Hematopoietic multipotent progenitor cell treated with erythropoietin and hydrocortisone succinate and interleukin-3 and kit ligand, for 15 days (in vitro differentiated cells): ENCODE data around the gene CFAP58.
A peak's percentile ranks its signal among the peaks of the same experiment; 100 is the strongest.

Source experiments
- DNase-seq: peaks from one replicate; pipeline ENCODE4 v3.0.0-alpha.2; 2015; ENCODE audit warnings: low spot score

CFAP58 gene

GRCh38 chr10:104353325-104354048, at the start of gene CFAP58:
TSS of gene CFAP58 (plus strand) at chr10:104353833. CDS start at chr10:104353898, 65 bp downstream.
- peak; percentile 99 for DNase-seq

- no peak for DNase-seq
Observed at GRCh38 chr10:104304356-104304745, 49.3 kb upstream of the CFAP58 start.

DNA sequence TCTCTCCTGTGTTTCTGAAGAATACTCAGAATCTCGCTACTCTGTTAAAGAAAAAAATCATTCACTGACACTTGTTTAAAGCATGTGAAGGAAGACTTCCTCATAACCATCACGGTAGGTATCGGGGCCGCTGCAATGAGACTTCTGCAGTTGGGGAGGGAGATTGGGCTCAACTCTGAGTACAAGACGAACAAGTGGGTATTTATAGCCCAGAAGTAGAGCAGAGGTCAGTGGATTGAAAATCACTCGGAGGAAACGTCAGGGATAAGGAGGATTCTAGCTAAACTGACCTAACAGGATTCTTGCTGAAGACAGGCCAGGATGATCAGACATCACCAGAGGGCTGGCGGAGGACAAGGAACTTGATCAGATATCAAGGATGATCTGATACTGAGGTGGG, 48.7 kb upstream of the CFAP58 start:
- no peak for DNase-seq

DNA sequence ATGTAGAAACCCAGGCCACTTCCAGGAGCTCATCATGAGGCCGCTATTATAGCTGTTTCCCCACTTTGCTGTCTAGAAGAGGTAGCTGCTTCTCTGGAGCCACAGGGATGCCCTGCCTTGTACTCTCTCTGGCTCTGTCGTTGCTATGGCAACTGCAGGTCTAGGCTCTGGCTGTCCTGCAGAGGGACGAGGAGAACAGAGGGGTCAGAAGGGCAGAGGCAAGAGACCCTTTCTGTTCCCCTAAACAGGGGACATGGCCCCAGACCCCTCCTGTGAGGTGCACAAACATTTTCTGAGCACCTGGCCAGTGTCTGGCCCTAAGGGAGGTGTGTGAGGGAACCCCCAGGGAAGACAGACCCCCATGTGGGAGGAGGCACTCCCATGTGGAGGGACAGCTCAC, 46.7 kb upstream of the CFAP58 start:
- DNase-seq, result no peak

- no peak for DNase-seq
Observed at GRCh38 chr10:104307576-104308438, 45.8 kb upstream of the CFAP58 start.

GRCh38 chr10:104308439-104308903, 45.2 kb upstream of the CFAP58 start:
- DNase-seq, result no peak

- no peak for DNase-seq
Observed at GRCh38 chr10:104309980-104310978, 43.4 kb upstream of the CFAP58 start.

- DNase-seq, result no peak
Observed at GRCh38 chr10:104311184-104311720, 42.4 kb upstream of the CFAP58 start.

DNA sequence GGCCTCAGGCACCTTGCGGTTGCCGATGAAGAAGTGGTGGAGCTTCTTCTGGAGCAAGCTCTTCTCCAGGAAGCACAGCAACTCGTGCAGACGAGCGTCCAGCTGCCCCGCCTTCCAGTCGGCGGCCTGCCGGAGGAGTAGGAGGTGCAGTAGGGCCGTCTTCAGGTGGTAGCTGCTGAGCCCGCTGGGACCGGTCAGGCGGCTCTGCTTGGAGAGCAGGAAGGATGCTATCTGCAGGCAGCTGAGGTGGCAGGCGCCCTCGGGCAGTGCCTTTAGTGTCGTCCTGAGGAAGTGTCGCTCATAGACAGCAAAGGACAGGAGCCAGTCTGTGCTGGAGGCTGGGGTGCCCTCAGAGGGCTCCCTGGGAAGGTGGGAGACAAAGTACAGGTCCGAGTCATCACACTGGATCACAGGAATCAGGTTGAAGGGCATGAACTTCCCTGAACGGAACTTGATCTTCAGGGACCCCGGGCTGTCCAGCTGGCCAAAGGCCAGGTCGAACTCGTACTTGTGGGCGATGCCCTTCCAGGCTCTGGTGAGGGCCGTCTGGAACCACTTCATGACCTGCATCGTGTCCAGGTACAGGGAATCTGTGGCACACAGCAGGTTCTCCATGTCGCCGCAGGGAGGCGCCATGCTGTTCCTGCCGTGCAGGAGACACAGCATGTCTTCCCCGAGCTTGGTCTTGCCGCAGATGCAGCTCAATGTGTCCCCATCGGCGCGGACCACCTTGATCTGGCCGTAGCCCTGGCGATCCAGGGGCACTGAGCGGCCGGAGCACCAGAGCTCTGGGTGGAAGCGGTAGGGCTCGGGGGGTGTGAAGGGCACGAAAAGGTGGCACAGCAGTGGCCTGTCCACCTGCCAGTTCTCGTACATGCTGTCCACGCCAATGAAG, 38.8 kb upstream of the CFAP58 start:
- no peak for DNase-seq

DNA sequence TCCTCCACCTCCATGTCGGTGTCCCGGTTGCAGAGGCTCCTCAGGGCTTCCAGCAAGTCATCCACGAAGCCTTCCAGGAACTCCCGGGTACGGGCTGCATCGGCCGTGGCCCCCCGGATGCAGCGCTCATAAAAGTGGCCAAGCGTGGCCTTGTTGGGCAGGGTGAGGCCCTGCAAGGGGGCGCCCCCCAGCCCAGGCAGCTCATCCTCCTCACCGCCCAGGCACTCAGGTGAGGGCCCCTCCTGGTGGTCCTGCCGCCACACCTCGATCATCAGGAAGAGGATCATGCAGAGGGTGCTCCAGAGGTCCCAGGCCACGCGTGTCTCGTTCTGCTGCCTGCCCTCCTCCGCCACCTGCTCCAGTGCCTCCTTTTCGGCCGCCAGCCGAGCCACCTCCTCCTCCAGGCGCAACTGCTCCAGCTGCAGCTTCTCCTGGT, 38.1 kb upstream of the CFAP58 start:
- DNase-seq, result no peak

DNA sequence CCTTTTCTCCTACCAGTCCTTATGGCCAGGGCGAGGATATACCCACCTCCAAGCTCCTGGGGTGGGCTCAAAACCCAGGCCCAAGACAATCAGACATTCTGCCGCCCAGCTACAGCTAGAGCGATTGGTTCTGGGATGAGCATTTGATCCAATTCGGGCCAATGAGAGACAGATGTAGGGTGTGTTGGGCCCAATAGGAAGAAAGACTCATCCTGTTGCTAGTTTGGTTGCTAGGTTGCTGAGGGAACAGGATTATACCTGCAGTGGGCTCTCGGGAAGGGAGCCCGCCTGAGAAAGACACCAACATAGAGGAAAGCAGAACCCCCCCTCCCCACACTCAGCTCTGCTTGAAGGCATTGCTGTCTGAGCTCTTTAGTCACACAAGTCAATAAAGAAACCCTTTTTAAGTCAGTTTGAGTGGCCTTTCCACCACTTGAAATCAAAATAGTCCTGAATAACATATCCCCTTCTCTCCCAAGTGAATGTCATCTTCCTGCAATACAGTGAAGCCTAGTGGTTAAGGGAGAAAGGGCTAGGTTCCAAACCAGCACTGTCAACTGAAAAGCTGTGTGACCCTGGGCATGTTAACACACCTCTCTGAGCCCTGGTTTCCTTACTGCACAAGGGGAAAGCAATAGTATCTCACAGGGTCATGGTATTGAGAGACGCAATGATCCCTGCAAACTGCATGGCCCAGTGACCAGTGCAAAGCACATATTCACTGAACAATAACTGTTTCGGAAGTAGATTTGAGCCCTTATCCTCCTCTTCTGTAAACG, 37.1 kb upstream of the CFAP58 start:
- DNase-seq, result no peak

- DNase-seq, result no peak
Observed at GRCh38 chr10:104317269-104317710, 36.3 kb upstream of the CFAP58 start.

GRCh38 chr10:104317726-104318299, 35.8 kb upstream of the CFAP58 start:
- DNase-seq, result no peak

DNA sequence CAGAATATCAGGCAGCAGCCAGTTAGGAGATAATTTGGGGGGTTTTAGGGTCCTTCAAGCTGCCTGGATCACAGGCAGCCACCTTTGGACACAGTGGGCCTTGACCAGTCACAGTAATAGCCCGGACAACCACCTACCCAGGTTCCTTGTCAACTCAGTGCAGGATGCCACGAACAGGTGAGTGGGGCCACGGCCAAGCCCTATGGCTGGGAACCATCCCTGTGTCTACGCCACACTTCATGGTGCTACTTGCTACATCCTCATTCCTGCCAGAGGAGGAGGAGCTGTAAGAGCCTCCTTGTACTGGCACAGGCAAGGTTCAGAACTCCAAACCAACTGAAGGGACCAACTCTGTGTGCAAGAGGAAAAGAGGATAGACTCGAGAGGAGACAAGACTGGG, 35.3 kb upstream of the CFAP58 start:
- DNase-seq, result no peak

DNA sequence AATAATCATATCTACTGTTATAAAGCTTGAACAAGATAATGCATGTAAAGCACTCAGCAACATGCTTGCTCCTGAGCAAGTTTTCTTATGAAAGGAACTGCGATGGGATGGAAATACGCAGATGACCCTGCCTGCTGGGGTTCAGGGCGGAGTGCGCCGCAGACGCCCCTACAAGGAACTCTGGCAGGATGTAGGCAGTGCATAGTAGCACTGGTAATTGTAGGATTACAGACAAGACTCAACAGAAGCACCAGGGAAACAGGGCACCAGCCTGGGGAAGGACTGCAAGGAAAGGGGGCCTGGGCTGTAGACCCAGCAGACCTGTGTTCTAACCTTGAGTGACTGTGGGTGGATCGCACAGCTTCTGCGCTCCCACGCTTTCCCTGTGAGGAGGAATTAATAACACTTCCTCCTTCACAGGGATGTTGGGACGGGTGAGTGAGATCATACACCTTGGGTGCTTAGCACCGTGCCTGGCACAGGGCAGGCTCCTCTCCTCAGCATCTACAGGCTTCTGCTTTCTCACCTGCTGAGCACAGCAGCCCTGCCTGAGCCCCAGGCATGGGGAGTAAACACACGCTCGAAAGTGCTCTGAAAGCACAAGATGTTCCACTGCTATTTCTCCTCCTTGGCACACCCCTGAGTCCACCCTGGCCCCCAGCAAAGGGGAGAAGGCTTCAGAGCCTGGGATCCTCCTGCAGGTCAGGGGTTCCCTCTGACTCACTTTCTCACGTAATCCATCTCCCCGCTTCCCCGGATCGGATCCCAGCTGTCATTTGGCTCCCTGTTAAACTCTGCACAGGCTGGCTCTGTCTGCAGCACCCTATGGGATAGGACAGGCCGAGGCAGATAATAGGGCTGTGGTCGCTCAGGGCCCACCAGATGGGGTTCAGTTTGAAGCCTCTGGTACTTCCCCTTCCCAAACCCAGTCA, 34.6 kb upstream of the CFAP58 start:
- no peak for DNase-seq

- DNase-seq, result no peak
Observed at GRCh38 chr10:104321226-104321625, 32.4 kb upstream of the CFAP58 start.

GRCh38 chr10:104321725-104322415, 31.8 kb upstream of the CFAP58 start:
- no peak for DNase-seq

GRCh38 chr10:104322416-104322782, 31.2 kb upstream of the CFAP58 start:
- DNase-seq, result no peak
